Esophagus mucosa (tissue), 1 donor: ENCODE measurements around the gene SNAP29. TPM values are rescaled to one million over a fixed set of nuclear protein-coding genes. Genes with fewer than 3 reads are reported as not detected.
"Not testable (repeated sequence)": the region's sequence is repeated elsewhere in the genome, so short reads cannot be mapped to it uniquely, and the experiment has no call there.

Experiments
- ATAC-seq: fragments of 200-7000 bp; cut with Tn5 transposase; one replicate; pipeline ENCODE4 v1.9.1; 2020
- total RNA-seq: library from RNA; stranded (reverse); gene quantifications from one replicate; pipeline ENCODE4 v1.2.4, GENCODE V29; 2023
- donor health status: DM: yes; HTN: yes; CAD: no.

The SNAP29 gene
- total RNA-seq, 1 donor from 2014 or later: 24.0 TPM

DNA sequence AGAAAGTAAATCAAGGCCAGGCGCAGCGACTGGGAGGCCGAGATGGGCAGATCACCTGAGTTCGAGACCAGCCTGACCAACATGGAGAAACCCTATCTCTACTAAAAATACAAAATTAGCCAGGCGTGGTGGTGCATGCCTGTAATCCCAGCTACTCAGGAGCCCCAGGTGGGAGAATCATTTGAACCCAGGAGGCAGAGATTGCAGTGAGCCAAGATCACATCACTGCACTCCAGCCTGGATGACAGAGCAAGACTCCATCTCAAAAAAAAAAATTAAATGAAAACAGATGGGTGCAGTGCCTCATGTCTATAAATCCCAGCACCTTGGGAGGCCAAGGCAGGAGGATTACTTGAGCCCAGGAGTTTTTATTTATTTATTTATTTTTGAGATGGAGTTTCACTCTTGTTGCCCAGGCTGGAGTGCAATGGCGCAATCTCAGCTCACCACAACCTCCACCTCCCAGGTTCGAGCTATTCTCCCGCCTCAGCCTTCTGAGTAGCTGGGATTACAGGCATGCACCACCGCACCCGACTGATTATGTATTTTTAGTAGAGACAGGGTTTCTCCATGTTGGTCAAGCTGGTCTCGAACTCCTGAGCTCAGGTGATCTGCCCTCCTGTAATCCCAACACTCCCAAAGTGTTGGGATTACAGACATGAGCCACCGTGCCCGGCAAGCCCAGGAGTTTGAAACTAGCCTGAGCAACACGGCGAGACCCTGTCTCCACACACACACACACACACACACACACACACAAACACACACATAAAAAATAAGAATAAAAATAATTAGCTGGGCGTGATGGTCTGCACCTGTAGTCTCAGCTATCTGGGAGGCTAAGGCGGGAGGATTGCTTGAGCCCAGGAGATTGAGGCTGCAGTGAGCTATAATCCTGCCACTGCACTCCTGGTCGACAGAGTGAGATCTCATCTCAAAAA, 42.6 kb downstream of the SNAP29 start:
- not testable (repeated sequence) for ATAC-seq

DNA sequence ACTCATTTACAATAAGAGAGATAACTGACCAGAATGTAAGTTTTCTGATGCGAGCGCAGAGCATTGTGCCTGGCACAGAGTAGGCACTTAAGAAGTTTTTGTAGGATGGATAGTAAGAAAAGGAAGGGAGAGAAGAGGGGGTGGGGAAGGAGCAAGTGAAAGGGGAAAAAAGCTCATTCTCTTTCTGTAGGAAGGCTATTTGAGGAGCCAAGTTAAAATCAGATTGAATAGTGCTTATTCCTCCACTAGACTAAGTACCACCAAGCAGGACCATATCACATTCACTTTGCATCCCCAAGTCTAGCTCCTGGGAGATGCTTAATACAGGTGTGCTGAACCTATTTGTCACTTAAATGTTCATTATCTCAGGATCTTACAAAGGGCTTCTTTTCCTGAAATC, 44.3 kb downstream of the SNAP29 start:
- ATAC-seq: no peak

GRCh38 chr22:20904008-20904979, 45.5 kb downstream of the SNAP29 start:
- peak; percentile 97 for ATAC-seq

DNA sequence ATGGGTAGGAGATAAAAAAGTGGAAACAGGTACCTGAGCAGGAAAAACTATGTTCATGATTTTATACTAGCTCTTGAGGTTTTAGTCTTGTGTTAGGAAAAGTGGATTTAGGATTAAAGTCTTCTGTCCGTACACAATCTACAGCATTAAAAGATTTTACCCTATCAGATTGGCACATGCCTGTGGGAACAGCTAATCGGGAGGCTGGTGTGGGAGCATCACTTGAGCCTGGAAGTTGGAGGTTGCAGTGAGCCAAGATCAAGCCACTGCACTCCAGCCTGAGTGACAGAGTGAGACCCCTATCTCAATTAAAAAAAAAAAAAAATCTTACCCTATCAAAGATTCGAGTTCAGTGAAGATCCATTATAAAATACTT, 46.2 kb downstream of the SNAP29 start:
- peak; percentile 34 for ATAC-seq

DNA sequence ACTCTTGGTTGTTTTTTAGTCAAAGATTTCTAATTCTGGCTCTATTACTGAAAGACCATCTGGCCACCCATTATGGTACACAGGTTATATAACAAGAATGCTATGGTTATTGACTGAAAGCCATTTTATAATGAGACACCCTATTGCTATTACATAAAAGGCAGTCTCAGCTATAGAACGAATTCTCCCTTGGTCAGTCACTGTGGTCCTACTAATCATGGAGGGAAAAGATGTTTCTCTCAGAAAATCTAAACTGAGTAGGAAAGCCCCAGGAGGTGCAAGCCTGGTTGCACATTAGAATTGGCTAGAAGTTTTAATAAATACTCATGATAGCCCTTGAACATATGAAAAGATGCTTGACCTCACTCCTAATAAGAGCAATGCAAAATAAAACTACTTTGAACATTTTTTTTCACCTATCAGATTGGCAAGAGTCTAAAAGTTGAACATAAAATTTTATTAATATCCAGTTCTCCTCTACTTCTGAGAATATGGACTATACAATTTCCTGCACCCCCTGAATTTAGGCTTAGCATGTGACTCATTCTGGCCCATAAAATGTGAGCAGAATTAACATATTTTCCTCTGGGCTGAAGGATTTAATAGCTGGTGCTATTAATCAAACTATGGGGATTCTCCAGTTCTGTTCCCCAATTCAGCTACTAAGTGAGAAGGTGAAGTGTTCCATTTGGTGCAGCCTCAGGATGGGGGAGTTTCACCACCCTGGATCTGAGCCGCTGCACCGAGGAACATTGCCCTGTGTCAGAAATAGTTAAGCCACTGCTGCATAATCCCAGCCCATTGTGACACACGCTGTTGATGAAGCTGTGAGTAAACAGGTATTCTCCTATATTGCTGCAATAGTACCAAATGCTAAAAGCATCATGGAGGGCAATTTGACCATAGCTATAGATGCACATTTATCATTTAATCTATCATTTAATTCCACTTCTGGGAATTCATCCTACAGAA, 46.9 kb downstream of the SNAP29 start:
- peak; percentile 48 for ATAC-seq

DNA sequence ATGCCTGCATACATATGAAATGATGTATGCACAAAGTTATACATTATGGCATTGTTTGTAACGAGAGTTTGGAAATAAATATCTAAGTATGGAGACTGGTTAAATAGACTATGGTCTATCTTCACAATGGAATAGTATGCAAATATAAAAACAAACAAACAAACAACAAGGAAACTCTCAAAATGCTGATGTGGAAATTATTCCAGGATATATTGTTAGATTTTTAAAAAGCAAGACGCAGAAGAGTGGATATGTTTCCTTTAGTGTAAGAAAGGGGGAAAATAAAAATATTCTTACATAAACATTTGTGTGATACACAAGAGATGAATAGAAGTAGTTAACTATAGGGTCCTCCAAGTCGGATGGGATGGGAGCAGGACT, 47.6 kb downstream of the SNAP29 start:
- no peak for ATAC-seq

- ATAC-seq: not testable (repeated sequence)
Observed at GRCh38 chr22:20908717-20909116, 49.9 kb downstream of the SNAP29 start.

DNA sequence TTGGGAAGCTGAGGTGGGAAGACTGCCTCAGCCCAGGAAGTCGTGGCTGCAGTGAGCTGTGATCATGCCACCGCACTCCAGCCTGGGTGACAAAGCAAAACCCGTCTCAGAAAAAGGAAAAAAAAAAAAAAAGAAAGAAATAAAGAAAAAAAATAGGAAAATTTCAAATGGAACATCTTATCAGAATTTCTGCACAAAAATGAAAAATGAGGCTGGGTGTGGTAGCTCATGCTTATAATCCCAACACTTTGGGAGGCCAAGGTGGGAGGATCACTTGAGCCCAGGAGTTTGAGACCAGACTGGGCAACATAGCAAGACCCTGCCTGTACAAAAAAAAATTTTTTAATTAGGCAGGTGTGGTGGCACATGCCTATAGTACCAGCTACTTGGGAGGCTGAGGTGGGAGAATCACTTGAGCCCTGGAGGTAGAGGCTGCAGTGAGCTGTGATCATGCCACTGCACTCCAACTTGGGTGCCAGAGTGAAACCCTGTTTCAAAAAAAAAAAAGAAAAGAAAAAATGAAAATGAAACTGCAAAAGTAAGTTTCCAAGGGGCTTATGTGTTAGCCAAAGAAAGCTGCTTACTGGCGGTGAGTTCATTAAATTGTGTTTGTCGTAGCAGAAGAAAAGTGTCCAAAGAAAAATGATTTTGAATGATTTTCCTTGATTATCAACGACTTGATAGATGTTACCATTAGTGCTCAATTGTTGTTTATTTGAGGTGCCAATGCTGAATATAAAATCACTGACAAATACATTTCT, 50.9 kb downstream of the SNAP29 start:
- ATAC-seq: no peak

- ATAC-seq: no peak
Observed at GRCh38 chr22:20912494-20912893, 53.7 kb downstream of the SNAP29 start.

DNA sequence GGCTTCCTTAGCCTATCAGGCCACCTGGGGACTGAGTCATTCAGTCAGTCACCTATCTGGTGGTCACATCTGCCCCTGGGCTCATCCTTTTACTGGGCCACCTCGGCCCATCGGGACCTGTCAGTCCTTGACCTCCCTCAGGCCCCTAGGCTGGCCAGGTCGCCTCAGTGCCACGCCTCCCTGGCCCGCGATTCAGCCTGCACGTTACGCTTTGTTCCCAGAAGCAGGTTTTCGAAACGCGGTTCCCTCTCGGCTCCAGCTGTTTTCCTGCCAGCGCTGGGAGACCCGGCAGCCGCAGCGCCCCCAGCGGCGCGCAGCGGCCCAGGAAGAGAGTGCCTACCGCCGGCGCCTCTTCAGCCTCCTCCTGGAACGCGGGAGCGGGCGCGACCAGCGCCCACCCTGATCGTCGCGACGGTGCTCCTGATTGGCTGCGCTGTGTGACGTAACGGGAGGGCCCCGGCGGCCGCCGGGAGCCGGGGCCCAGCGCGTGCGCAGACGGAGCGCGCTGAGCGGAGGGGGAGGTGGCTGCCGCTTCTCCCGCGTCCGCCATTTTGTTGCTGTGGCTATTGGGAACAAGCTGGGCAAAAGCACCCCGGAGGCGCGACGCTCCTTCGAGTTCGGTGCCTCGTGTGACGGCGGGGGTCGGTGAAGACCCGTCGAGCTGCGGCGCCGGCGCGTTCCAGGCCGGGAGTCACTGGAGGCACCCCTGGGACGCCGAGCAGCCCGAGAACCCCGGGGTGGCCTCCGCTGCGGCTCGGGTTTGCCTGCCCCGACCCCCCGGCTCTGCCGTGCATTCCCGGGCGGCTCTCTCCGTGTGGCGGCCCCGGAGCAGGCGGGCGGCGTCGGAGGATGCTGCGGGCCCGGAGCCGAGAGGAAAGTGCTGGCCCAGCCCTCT, 58.4 kb downstream of the SNAP29 start, which contains the start of gene CRKL:
TSS of gene CRKL (plus strand) at position 492 of the 895 bp plus-strand sequence. CDS start 528 bp downstream, outside the sequence.
- peak; percentile 98 for ATAC-seq

GRCh38 chr22:20918663-20919218, 59.9 kb downstream of the SNAP29 start:
- ATAC-seq: no peak

GRCh38 chr22:20919718-20920117, 60.9 kb downstream of the SNAP29 start:
- ATAC-seq: no peak

- no peak for ATAC-seq
Observed at GRCh38 chr22:20920881-20921203, 62.0 kb downstream of the SNAP29 start.

GRCh38 chr22:20922141-20922751, 63.4 kb downstream of the SNAP29 start:
- no peak for ATAC-seq

GRCh38 chr22:20926243-20926642, 67.4 kb downstream of the SNAP29 start:
- ATAC-seq: no peak

GRCh38 chr22:20927940-20928572, 69.2 kb downstream of the SNAP29 start:
- no peak for ATAC-seq

DNA sequence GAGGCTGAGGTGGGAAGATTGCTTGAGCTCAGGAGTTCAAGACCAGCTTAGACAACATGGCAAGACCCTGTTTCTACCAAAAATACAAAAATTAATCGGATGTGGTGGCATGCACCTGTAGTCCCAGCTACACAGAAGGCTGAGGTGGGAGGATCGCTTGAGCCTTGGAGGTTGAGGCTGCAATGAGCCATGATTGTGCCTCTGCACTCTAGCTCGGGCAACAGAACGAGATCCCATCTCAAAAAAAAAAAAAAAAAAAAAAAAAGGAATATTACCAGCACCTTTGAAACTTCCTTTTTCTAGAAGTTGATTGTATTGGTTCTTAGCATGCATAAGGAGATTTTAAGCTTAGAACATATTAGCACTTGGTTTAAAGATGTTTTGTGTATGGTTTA, 69.8 kb downstream of the SNAP29 start:
- ATAC-seq: no peak

DNA sequence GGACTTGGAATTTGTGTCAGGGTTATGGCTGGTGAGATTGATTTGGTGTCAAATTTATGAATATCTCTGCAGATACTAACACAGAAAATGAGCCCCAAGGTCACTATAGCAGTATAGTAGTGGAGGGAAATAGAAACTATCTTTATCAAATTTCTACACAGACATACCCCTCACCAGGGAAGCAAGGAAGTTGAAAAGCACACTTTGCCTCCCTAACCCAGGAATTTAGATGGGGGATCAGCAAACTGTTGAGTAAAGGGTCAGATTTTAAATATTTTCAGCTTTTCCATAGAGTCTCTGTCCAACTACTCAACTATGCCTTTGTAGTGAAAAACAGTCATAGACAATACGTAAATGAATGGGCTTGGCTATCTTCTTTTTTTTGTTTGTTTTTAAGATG, 71.2 kb downstream of the SNAP29 start:
- ATAC-seq: no peak

DNA sequence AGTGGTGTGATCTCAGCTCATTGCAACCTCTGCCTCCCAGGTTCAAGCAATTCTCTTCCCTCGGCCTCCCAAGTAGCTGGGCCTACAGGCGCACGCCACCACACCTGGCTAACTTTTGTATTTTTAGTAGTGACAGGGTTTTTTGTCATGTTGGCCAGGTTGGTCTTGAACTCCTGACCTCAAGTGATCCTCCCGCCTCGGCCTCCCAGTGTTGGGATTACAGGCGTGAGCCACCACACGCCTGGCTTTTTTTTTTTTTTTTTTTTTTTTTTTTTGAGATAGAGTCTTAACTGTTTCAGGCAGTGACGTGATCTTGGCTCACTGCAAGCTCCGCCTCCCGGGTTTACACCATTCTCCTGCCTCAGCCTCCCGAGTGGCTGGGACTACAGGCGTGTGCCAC, 71.6 kb downstream of the SNAP29 start:
- ATAC-seq: not testable (repeated sequence)
